SK-N-MC (cell line): Measurements from ENCODE around the gene DIRAS1.

Experiments
- EZH2 ChIP-seq: fragments of 200-600 bp; sonication (generic); IDR thresholded peaks from one replicate; pipeline ENCODE4 v1.6.1; 2017; ENCODE audit warnings: antibody characterized with exemption
- POLR2AphosphoS5 ChIP-seq: IDR thresholded peaks from 2 replicates; pipeline ENCODE4 v1.6.1; 2012; ENCODE audit warnings: mild to moderate bottlenecking, low read depth, low read length, borderline replicate concordance

- no peak for TF ChIP-seq POLR2AphosphoS5
- TF ChIP-seq EZH2: no peak
Observed at GRCh38 chr19:2723345-2723715, 2.2 kb upstream of the DIRAS1 start.
